A549 (cell line): ENCODE measurements around the gene KMT2C. TPM values are rescaled to one million over a fixed set of nuclear protein-coding genes. Genes with fewer than 3 reads are reported as not detected.
A peak's percentile ranks its signal among the peaks of the same experiment; 100 is the strongest.

ENCODE experiments used
- ATAC-seq, 2 experiments: fragments of 200-7000 bp in 1 of 2; fragments of >200 bp in 1 of 2; cut with Nextera tagmentation in 1 of 2; cut with Tn5 transposase in 1 of 2; 3 replicates each; pipeline versions ENCODE4 v1.8.0 to v1.9.1; 2018 to 2020; ENCODE audit warnings: mild to moderate bottlenecking in 1 of 2, moderate library complexity in 1 of 2
- CTCF ChIA-PET: fragments of 300-600 bp; sonication (Branson Sonifier 250); formaldehyde crosslinking; extraction: SDS; loops from one replicate; lab custom pipeline; 2021; ENCODE audit warnings: antibody characterized with exemption, inconsistent platforms; lab: Yijun Ruan, JAX
- POLR2A ChIA-PET: fragments of 350-600 bp; formaldehyde crosslinking; extraction: SDS; loops from one replicate; lab custom pipeline; 2021; ENCODE audit warnings: antibody characterized with exemption, inconsistent platforms; lab: Yijun Ruan, JAX
- DNase-seq, 2 experiments: peaks; one replicate each; pipeline versions ENCODE4 v3.0.0 to v3.0.0-alpha.2; 2011 to 2016; ENCODE audit warnings: low read depth in 1 of 2, low spot score in 1 of 2
- FAIRE-seq: peaks from 2 replicates; lab custom pipeline; 2011; peaks lifted over from hg19 to GRCh38; lab: Jason Lieb, UNC
- H3K27ac ChIP-seq, 2 experiments: fragments of >200 bp; sonication (Bioruptor Twin); formaldehyde crosslinking; 3 replicates each; pipeline ENCODE4 v1.5.1; 2016 to 2017
- H3K4me1 ChIP-seq: fragments of >200 bp; sonication (Bioruptor Twin); formaldehyde crosslinking; 3 replicates; pipeline ENCODE4 v1.6.1; 2016
- H3K4me2 ChIP-seq: fragments of >200 bp; sonication (Bioruptor Twin); formaldehyde crosslinking; 3 replicates; pipeline ENCODE4 v1.6.1; 2016
- H3K4me3 ChIP-seq: fragments of >200 bp; sonication (Bioruptor Twin); formaldehyde crosslinking; 3 replicates; pipeline ENCODE4 v1.5.1; 2016
- H3K9me3 ChIP-seq: fragments of >200 bp; sonication (Bioruptor Twin); formaldehyde crosslinking; 3 replicates; pipeline ENCODE4 v1.6.1; 2016
- CBX8 ChIP-seq: fragments of 200-600 bp; sonication (generic); IDR thresholded peaks from 2 replicates; pipeline ENCODE4 v1.6.1; 2016
- CHD2 ChIP-seq: fragments of 150-350 bp; IDR thresholded peaks from 2 replicates; pipeline ENCODE4 v1.6.1; 2014; ENCODE audit warnings: low read length; ENCODE audit not compliant: partially characterized antibody
- CHD4 ChIP-seq: fragments of 200-600 bp; sonication (generic); IDR thresholded peaks from 2 replicates; pipeline ENCODE4 v1.6.1; 2016; ENCODE audit warnings: antibody characterized with exemption, mild to moderate bottlenecking, borderline replicate concordance
- EHF ChIP-seq: fragments of 250-450 bp; sonication (Bioruptor Pico); IDR thresholded peaks from 2 replicates; pipeline ENCODE4 v1.5.0; 2020; ENCODE audit warnings: mild to moderate bottlenecking
- EHMT2 ChIP-seq: fragments of 200-600 bp; sonication (generic); IDR thresholded peaks from 2 replicates; pipeline ENCODE4 v1.6.1; 2016; ENCODE audit warnings: antibody characterized with exemption, low read depth, mild to moderate bottlenecking, moderate library complexity
- EP300 ChIP-seq, 2 experiments: fragments of >200 bp; sonication (Bioruptor Twin); formaldehyde crosslinking; IDR thresholded peaks; 2 replicates in 1 of 2; 3 replicates in 1 of 2; pipeline ENCODE4 v1.6.1; 2016 to 2017
- FOSB ChIP-seq: fragments of 250-450 bp; sonication (Bioruptor Pico); IDR thresholded peaks from 2 replicates; pipeline ENCODE4 v1.5.0; 2020; ENCODE audit warnings: mild to moderate bottlenecking, moderate library complexity
- FOSL2 ChIP-seq, 2 experiments: fragments of 450-650 bp in 1 of 2; fragments of >200 bp in 1 of 2; sonication (Bioruptor Twin) in 1 of 2; formaldehyde crosslinking; IDR thresholded peaks; 2 replicates each; pipeline versions ENCODE4 v1.5.0 to v1.6.1; 2016 to 2020; ENCODE audit warnings: mild to moderate bottlenecking in 1 of 2, moderate library complexity in 1 of 2
- HEYL ChIP-seq: fragments of 250-450 bp; sonication (Bioruptor Pico); IDR thresholded peaks from 2 replicates; pipeline ENCODE4 v1.8.0; 2021; ENCODE audit warnings: mild to moderate bottlenecking, moderate library complexity
- HOXB13 ChIP-seq: fragments of 250-450 bp; sonication (Bioruptor Pico); IDR thresholded peaks from 2 replicates; pipeline ENCODE4 v1.5.0; 2020; ENCODE audit warnings: low read depth, mild to moderate bottlenecking, moderate library complexity
- JUNB ChIP-seq: fragments of >200 bp; sonication (Bioruptor Twin); formaldehyde crosslinking; IDR thresholded peaks from 2 replicates; pipeline ENCODE4 v1.6.1; 2016
- KDM1A ChIP-seq: fragments of 200-600 bp; sonication (generic); IDR thresholded peaks from 2 replicates; pipeline ENCODE4 v1.6.1; 2016; ENCODE audit warnings: low read depth, mild to moderate bottlenecking
- MAZ ChIP-seq: fragments of 150-350 bp; IDR thresholded peaks from 2 replicates; pipeline ENCODE4 v1.6.1; 2014; ENCODE audit warnings: antibody characterized with exemption, low read depth, low read length, borderline replicate concordance
- MYC ChIP-seq: IDR thresholded peaks from 2 replicates; pipeline ENCODE4 v1.6.1; 2012; ENCODE audit warnings: mild to moderate bottlenecking, inconsistent platforms, low read length, improper control_type of control experiment, borderline replicate concordance
- NFE2L2 ChIP-seq: fragments of 150-350 bp; conservative IDR thresholded peaks from 2 replicates; pipeline ENCODE4 v1.6.1; 2014; ENCODE audit warnings: low read length
- NR3C1 ChIP-seq: fragments of >200 bp; sonication (Bioruptor Twin); formaldehyde crosslinking; IDR thresholded peaks from 3 replicates; pipeline ENCODE4 v1.6.1; 2017
- PBX3 ChIP-seq: IDR thresholded peaks from 2 replicates; pipeline ENCODE4 v1.6.1; 2012
- POLR2A ChIP-seq: IDR thresholded peaks from 2 replicates; pipeline ENCODE4 v1.6.1; 2012; ENCODE audit warnings: mild to moderate bottlenecking, low read length
- POLR2AphosphoS2 ChIP-seq: conservative IDR thresholded peaks from 2 replicates; pipeline ENCODE4 v1.6.1; 2012; ENCODE audit warnings: low read length, improper control_type of control experiment, inconsistent platforms
- RARB ChIP-seq: fragments of 250-450 bp; sonication (Bioruptor Pico); IDR thresholded peaks from 2 replicates; pipeline ENCODE4 v1.8.0; 2021; ENCODE audit warnings: mild to moderate bottlenecking, moderate library complexity
- RCOR1 ChIP-seq: fragments of 150-350 bp; IDR thresholded peaks from 2 replicates; pipeline ENCODE4 v1.6.1; 2014; ENCODE audit warnings: antibody characterized with exemption, low read length, low read depth
- RFX5 ChIP-seq: fragments of 450-650 bp; IDR thresholded peaks from 2 replicates; pipeline ENCODE4 v1.7.1; 2014; ENCODE audit warnings: antibody characterized with exemption, mild to moderate bottlenecking, moderate library complexity
- RNF2 ChIP-seq: fragments of 200-600 bp; sonication (generic); IDR thresholded peaks from 2 replicates; pipeline ENCODE4 v1.6.1; 2016; ENCODE audit warnings: low read depth, mild to moderate bottlenecking, antibody characterized with exemption, moderate library complexity, borderline replicate concordance
- TFCP2L1 ChIP-seq: fragments of 250-450 bp; sonication (Bioruptor Pico); IDR thresholded peaks from 2 replicates; pipeline ENCODE4 v1.5.0; 2021; ENCODE audit warnings: mild to moderate bottlenecking
- ZFP36 ChIP-seq: fragments of 450-650 bp; IDR thresholded peaks from 2 replicates; pipeline ENCODE4 v1.6.1; 2014; ENCODE audit warnings: borderline replicate concordance; ENCODE audit not compliant: partially characterized antibody
- WGBS: methylation state at CpG from one replicate; pipeline ENCODE4 v1.1.6; 2017; ENCODE audit errors: missing lambda C conversion rate; 5-methylcytosine and 5-hydroxymethylcytosine counted together
- polyA plus RNA-seq, 4 experiments: library from polyadenylated mRNA; depleted of rRNA in 3 of 4; stranded (reverse); fragments of >200 nt; fragmentation: RNase III in 1 of 4; extraction: RNeasy Plus Mini Kit Qiagen cat#74134 plus additional on column Dnase treatment in 1 of 4; gene quantifications; 2 replicates in 3 of 4; 3 replicates in 1 of 4; pipeline ENCODE4 v1.2.3, GENCODE V29; 2011 to 2017
- TF ChIP-seq, protein P1 (sequence below): fragments of >200 bp; sonication (Bioruptor Twin); formaldehyde crosslinking; IDR thresholded peaks from 3 replicates; pipeline ENCODE4 v1.6.1; 2016
- TF ChIP-seq, protein P2 (sequence below): fragments of >200 bp; sonication (Bioruptor Twin); formaldehyde crosslinking; IDR thresholded peaks from 2 replicates; pipeline ENCODE4 v1.6.1; 2016
- TF ChIP-seq, protein P3 (sequence below): fragments of 150-350 bp; IDR thresholded peaks from 2 replicates; pipeline ENCODE4 v1.6.1; 2014; ENCODE audit warnings: low read depth, mild to moderate bottlenecking, low read length

Gene KMT2C
- polyA plus RNA-seq, 2 of the 4 experiments (the other 2 are of a cell fraction): 4.2 to 13.1 TPM

GRCh38 chr7:152477079-152477478 lies 41.3 kb upstream of the KMT2C start:
- ChIA-PET POLR2A (no interaction called here), CTCF (no interaction called here)
- Histone ChIP-seq H3K27ac (no peak overlapping the region), H3K4me3 (no peak overlapping the region), H3K9me3 (no peaks in the 10 kb centered on the region), H3K4me1 (no peaks in the 10 kb centered on the region), H3K4me2 (no peak overlapping the region)
- 77% methylated on average over 2 of the region's 2 CpGs for WGBS
- no peak for TF ChIP-seq CHD2
- no peak for TF ChIP-seq RARB (CRISPR knock-in tag)
- no peak for TF ChIP-seq RNF2
- TF ChIP-seq PBX3: no peak
- no peak for TF ChIP-seq JUNB
- TF ChIP-seq, protein P1, sequence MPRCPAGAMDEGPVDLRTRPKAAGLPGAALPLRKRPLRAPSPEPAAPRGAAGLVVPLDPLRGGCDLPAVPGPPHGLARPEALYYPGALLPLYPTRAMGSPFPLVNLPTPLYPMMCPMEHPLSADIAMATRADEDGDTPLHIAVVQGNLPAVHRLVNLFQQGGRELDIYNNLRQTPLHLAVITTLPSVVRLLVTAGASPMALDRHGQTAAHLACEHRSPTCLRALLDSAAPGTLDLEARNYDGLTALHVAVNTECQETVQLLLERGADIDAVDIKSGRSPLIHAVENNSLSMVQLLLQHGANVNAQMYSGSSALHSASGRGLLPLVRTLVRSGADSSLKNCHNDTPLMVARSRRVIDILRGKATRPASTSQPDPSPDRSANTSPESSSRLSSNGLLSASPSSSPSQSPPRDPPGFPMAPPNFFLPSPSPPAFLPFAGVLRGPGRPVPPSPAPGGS: no peak
- no peak for TF ChIP-seq EHMT2
- TF ChIP-seq NR3C1: no peak
- no peak for TF ChIP-seq FOSB
- TF ChIP-seq, protein P2, sequence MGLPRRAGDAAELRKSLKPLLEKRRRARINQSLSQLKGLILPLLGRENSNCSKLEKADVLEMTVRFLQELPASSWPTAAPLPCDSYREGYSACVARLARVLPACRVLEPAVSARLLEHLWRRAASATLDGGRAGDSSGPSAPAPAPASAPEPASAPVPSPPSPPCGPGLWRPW: no peak
- no peak for TF ChIP-seq HOXB13
- no peak for TF ChIP-seq RCOR1
- no peak for TF ChIP-seq KDM1A
- no peak for TF ChIP-seq MYC
- no peak for TF ChIP-seq EHF (CRISPR knock-in tag)
- no peak for TF ChIP-seq MAZ
- TF ChIP-seq POLR2A: no peak
- TF ChIP-seq RFX5: no peak
- no peak for TF ChIP-seq FOSL2 (IDR thresholded peaks at IDR 0.05)
- TF ChIP-seq FOSL2 (CRISPR knock-in tag; IDR thresholded peaks at IDR 0.05): no peak
- no peak for TF ChIP-seq TFCP2L1
- DNase-seq (no peak), ATAC-seq (no peak; a peak in 1 of 6 replicates), FAIRE-seq (no peak)

DNA sequence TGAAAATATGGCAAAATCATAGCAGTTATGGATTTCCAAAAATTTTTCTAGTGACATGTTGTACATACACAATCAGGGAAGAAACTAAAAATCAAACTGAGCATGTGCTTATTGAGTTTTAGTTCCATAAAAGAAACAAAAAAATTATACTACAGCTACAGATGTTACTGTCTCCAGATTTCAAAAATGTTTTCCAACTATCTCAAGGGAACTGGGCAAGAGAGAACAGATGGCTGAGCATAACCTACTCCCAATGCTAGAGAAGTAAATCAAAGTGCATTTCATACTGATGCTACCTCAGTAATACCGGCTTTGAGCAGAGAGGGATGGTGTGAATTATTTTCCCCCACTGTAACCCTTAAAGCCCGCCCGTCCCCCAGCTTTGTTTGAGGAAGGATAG lies 40.7 kb upstream of the KMT2C start:
- no peak for TF ChIP-seq FOSB
- TF ChIP-seq HEYL: no peak
- no peak for TF ChIP-seq NFE2L2
- no peak for TF ChIP-seq POLR2AphosphoS2
- no peak for TF ChIP-seq RFX5
- no peak for TF ChIP-seq JUNB
- TF ChIP-seq, protein P3, sequence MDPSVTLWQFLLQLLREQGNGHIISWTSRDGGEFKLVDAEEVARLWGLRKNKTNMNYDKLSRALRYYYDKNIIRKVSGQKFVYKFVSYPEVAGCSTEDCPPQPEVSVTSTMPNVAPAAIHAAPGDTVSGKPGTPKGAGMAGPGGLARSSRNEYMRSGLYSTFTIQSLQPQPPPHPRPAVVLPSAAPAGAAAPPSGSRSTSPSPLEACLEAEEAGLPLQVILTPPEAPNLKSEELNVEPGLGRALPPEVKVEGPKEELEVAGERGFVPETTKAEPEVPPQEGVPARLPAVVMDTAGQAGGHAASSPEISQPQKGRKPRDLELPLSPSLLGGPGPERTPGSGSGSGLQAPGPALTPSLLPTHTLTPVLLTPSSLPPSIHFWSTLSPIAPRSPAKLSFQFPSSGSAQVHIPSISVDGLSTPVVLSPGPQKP: no peak
- no peak for TF ChIP-seq EHF (CRISPR knock-in tag)
- TF ChIP-seq ZFP36: no peak
- TF ChIP-seq EHMT2: no peak
- no peak for TF ChIP-seq POLR2A
- no peak for TF ChIP-seq CBX8
- TF ChIP-seq EP300 (IDR thresholded peaks at IDR 0.05): no peak
- TF ChIP-seq CHD4: no peak
- FAIRE-seq (no peak), ATAC-seq (peak in 1 of 2 experiments; percentile 43; a peak in 2 of 6 replicates), DNase-seq (no peak)
- WGBS: 89% methylated on average over 3 of the region's 3 CpGs
- ChIA-PET CTCF (no interaction called here), POLR2A (no interaction called here)
- Histone ChIP-seq H3K4me1 (no peaks in the 10 kb centered on the region), H3K4me2 (no peak overlapping the region), H3K9me3 (peaks cover 1% of the 10 kb centered on the region; the same call in 1 of the 3 replicates), H3K4me3 (no peak overlapping the region), H3K27ac (no peak overlapping the region)
